Measurements from ENCODE around the gene TBC1D14. TPM values are rescaled to one million over a fixed set of nuclear protein-coding genes. Genes with fewer than 3 reads are reported as not detected.
A peak's percentile ranks its signal among the peaks of the same experiment; 100 is the strongest.

The TBC1D14 gene
- total and polyA plus RNA-seq, 2 of the 8 experiments (the other 6 are each of a cell fraction or from before 2014, with no cell fraction given) = 45.6 to 48.2 TPM

DNA sequence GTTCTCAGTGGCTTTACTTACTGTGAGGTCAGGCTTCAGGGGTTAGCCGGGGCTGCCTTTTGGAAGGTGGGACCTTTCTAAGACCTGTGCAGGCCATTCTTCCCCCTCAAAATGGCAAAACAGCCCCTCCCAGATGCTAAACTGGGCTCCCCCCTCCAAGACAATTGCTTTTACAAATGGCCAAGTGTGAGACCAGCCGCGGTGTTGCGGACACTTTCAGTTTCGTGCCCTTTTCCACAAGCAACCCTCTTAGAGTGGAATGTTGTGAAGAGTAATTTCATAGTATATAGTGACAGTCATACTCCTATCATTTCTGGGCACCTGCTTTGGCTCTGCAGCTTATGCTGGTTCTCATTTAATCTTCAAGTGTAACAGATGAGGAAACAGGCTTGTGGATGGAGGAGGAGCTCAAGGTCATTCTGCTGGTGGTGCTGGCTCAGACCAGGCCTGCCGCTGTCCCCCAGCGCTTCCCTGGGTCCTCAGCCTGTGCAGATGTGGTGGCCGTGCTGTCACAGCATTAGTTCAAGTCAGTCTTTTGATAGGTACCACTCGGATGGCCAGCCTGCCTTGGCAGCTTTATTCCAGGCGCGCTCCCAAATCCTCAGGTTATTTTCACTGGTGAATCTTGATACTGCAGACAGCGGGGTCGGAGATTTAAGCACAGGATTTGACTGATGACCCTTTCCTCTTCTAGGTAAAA is 78.5 kb downstream of the TBC1D14 start:
- no peak overlapping the region for H2BK5ac ChIP-seq (ENCODE audit: low read depth, low read length)
- H2AFZ ChIP-seq (ENCODE audit: low read length) = no peak overlapping the region
- H3K14ac ChIP-seq (ENCODE audit: insufficient read length) = no peak overlapping the region
- peaks cover 0 to 7% (median 0%) of the 10 kb centered on the region in 4 experiments; a peak in 1 of 8 replicates for H3K36me3 ChIP-seq (ENCODE audit: control insufficient read depth in 2 of 4, insufficient read depth in 4 of 4, low read length in 3 of 4)
- no peak overlapping the region for H3K4ac ChIP-seq (replicated peaks; ENCODE audit: insufficient read length, low read depth, low read length)
- no peak overlapping the region for H3K27ac ChIP-seq (ENCODE audit: low read depth, low read length)
- WGBS, 2 experiments (ENCODE audit: extremely low coverage in 1 of 2, insufficient coverage in 1 of 2, insufficient read length in 1 of 2, insufficient replicate concordance in 2 of 2, low coverage in 1 of 2, low lambda C conversion rate in 2 of 2, missing lambda C conversion rate in 1 of 2) = 88% methylated on average over 13 of the region's 13 CpGs; no CpG with 5 or more reads in 1 of the 2 experiments
- H3K9me3 ChIP-seq (ENCODE audit: insufficient read depth in 2 of 2, low read depth in 1 of 2, low read length in 1 of 2) = no peaks in the 10 kb centered on the region
- H3K56ac ChIP-seq (replicated peaks; ENCODE audit: insufficient read length, low read depth, low read length) = no peak overlapping the region
- DNase-seq (ENCODE audit: low read depth in 1 of 2, low spot score in 2 of 2) (no peak), FAIRE-seq (no peak)
- peaks cover 5 to 17% (median 8%) of the 10 kb centered on the region in 4 experiments for H3K4me1 ChIP-seq (replicated peaks in 1 of 4; ENCODE audit: control insufficient read depth in 3 of 4, insufficient read depth in 4 of 4, low read length in 3 of 4)
- 0 out of 2 replicates have a peak overlapping the region, but pooled peaks have one; percentile 31 for H2BK15ac ChIP-seq (ENCODE audit: low read length)
- H3K23ac ChIP-seq (ENCODE audit: insufficient read length) = no peak overlapping the region
- ChIA-PET CTCF (ENCODE audit: partially characterized antibody) (interaction anchor here (0.8 to 3.0 kb wide), 8 partner anchors 14 to 82 kb away, joined by 3 to 14 read pairs (median 5); no protein-coding TSS in a partner anchor), POLR2A (ENCODE audit: partially characterized antibody) (interaction anchor here (0.6 to 3.8 kb wide), 13 partner anchors 11 to 205 kb away, joined by 3 to 29 read pairs (median 7); partner anchors contain the start of genes GRPEL1, TADA2B and TBC1D14)
- H4K5ac ChIP-seq (ENCODE audit: insufficient read length, low read depth, low read length) = no peak overlapping the region
- H4K20me1 ChIP-seq (replicated peaks in 1 of 2; ENCODE audit: control insufficient read depth in 1 of 2, insufficient read depth in 2 of 2, low read length in 2 of 2) = peaks cover 21 to 30% of the 10 kb centered on the region in 2 experiments
- peaks cover 28% of the 10 kb centered on the region for H3K79me1 ChIP-seq (ENCODE audit: low read depth, low read length)
- no peak overlapping the region for H2BK20ac ChIP-seq (ENCODE audit: low read length)
- H3K27me3 ChIP-seq (replicated peaks in 1 of 4; ENCODE audit: control insufficient read depth in 3 of 4, extremely low read depth in 1 of 4, insufficient read depth in 3 of 4, low read length in 3 of 4) = no peaks in the 10 kb centered on the region
- peaks cover 7 to 64% of the 10 kb centered on the region in 2 experiments; a peak in 3 of 4 replicates for H3K79me2 ChIP-seq (ENCODE audit: control insufficient read depth in 1 of 2, insufficient read depth in 2 of 2, low read length in 2 of 2)
- H3K4me2 ChIP-seq (ENCODE audit: insufficient read depth in 1 of 2, low read depth in 2 of 2, low read length in 2 of 2) = peak overlapping the region; percentile 78 to 81
- H4K8ac ChIP-seq (ENCODE audit: extremely low read depth, insufficient read depth, low read length) = no peak overlapping the region
- H3K9ac ChIP-seq (replicated peaks in 1 of 4; ENCODE audit: extremely low read depth in 1 of 4, low read depth in 3 of 4, low read length in 3 of 4) = peak overlapping the region in 3 of 4 experiments; percentile 14 to 93 (median 93); a peak in 5 of 7 replicates
- no peak overlapping the region for H2BK120ac ChIP-seq (replicated peaks; ENCODE audit: low read depth, low read length)
- peaks cover 11% of the 10 kb centered on the region for H3K23me2 ChIP-seq (ENCODE audit: low read depth, low read length)
- H3K18ac ChIP-seq (ENCODE audit: extremely low read depth, low read length) = no peak overlapping the region
- no peak overlapping the region; the same call in 1 of the 2 replicates for H2BK12ac ChIP-seq (ENCODE audit: low read depth, low read length)
- peak overlapping the region; percentile 66 to 93 (median 80) for H3K4me3 ChIP-seq (ENCODE audit: extremely low read depth in 1 of 4, insufficient read depth in 2 of 4, low read depth in 3 of 4, low read length in 4 of 4)
- H2AK5ac ChIP-seq (ENCODE audit: low read depth, low read length) = no peak overlapping the region; the same call in 1 of the 2 replicates
- H4K91ac ChIP-seq (replicated peaks; ENCODE audit: insufficient read length, low read length) = no peak overlapping the region
